AG09319 (cell line): Measurements from ENCODE around the gene NAA35.

Experiments used
- DNase-seq: peaks from one replicate; pipeline ENCODE4 v3.0.0-alpha.2; 2010; ENCODE audit warnings: low read depth; ENCODE audit errors: extremely low read depth
- CTCF ChIP-seq: IDR thresholded peaks from 2 replicates; pipeline ENCODE4 v1.5.1; 2011; ENCODE audit warnings: low read depth, mild to moderate bottlenecking, inconsistent platforms, low read length, moderate library complexity

Gene NAA35

GRCh38 chr9:85995599-85995998 lies 54.7 kb downstream of the NAA35 start:
- no peak for DNase-seq
- no peak for TF ChIP-seq CTCF

- no peak for TF ChIP-seq CTCF
- DNase-seq, result no peak
These were observed 64.4 kb downstream of the NAA35 start for GRCh38 chr9:86005253-86005775.

- no peak for TF ChIP-seq CTCF
- DNase-seq, result no peak
These were observed 68.2 kb downstream of the NAA35 start for GRCh38 chr9:86009133-86009532.

- DNase-seq, result no peak
- TF ChIP-seq CTCF, result no peak
These were observed 79.8 kb downstream of the NAA35 start for GRCh38 chr9:86020731-86021130.

- DNase-seq, result no peak
- TF ChIP-seq CTCF, result no peak
These were observed 80.2 kb downstream of the NAA35 start for GRCh38 chr9:86021166-86021565.

GRCh38 chr9:86022687-86023266 lies 81.8 kb downstream of the NAA35 start:
- TF ChIP-seq CTCF, result no peak
- no peak for DNase-seq

GRCh38 chr9:86027767-86028166 lies 86.8 kb downstream of the NAA35 start:
- TF ChIP-seq CTCF, result no peak
- no peak for DNase-seq
